OCI-LY7 (cell line): ENCODE results near the gene PDE4A.
"Not testable (repeated sequence)": the region's sequence is repeated elsewhere in the genome, so short reads cannot be mapped to it uniquely, and the experiment has no call there.

Experiments
- EZH2phosphoT487 ChIP-seq: fragments of 200-600 bp; sonication (generic); IDR thresholded peaks from 2 replicates; pipeline ENCODE4 v1.6.1; 2018; ENCODE audit warnings: low read depth, borderline replicate concordance, mild to moderate bottlenecking, mixed run types, antibody characterized with exemption, low read length, moderate library complexity, mixed read lengths
- TF ChIP-seq, protein P1 (sequence below): fragments of 200-600 bp; sonication (generic); conservative IDR thresholded peaks from 2 replicates; pipeline ENCODE4 v1.5.1; 2014; ENCODE audit warnings: mild to moderate bottlenecking, antibody characterized with exemption, low read length, moderate library complexity, mixed read lengths

DNA sequence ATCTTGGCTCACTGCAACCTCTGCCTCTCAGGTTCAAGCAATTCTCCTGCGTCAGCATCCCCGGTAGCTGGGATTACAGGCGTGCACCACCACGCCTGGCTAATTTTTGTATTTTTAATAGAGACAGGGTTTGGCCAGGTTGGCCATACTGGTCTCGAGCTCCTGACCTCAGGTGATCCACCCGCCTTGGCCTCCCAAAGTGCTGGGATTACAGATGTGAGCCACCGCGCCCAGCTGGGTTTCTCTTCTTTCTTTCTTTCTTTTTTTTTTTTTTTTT, 37.2 kb upstream of the PDE4A start:
- TF ChIP-seq, protein P1, sequence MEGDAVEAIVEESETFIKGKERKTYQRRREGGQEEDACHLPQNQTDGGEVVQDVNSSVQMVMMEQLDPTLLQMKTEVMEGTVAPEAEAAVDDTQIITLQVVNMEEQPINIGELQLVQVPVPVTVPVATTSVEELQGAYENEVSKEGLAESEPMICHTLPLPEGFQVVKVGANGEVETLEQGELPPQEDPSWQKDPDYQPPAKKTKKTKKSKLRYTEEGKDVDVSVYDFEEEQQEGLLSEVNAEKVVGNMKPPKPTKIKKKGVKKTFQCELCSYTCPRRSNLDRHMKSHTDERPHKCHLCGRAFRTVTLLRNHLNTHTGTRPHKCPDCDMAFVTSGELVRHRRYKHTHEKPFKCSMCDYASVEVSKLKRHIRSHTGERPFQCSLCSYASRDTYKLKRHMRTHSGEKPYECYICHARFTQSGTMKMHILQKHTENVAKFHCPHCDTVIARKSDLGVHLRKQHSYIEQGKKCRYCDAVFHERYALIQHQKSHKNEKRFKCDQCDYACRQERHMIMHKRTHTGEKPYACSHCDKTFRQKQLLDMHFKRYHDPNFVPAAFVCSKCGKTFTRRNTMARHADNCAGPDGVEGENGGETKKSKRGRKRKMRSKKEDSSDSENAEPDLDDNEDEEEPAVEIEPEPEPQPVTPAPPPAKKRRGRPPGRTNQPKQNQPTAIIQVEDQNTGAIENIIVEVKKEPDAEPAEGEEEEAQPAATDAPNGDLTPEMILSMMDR: not testable (repeated sequence)
- not testable (repeated sequence) for TF ChIP-seq EZH2phosphoT487
